Left hindlimb (tissue), 1 donor: ENCODE data around the gene GOLGA6A.
A peak's percentile ranks its signal among the peaks of the same experiment; 100 is the strongest.
"Not testable (repeated sequence)": the region's sequence is repeated elsewhere in the genome, so short reads cannot be mapped to it uniquely, and the experiment has no call there.

Experiments
- DNase-seq: peaks from one replicate; pipeline ENCODE4 v3.0.0-alpha.2; 2018

The GOLGA6A gene

GRCh38 chr15:74082450-74082849 lies at the start of gene GOLGA6A:
Gene GOLGA6A (minus strand): TSS chr15:74082550. CDS start chr15:74082509, 41 bp downstream.
- not testable (repeated sequence) for DNase-seq

- DNase-seq, result no peak
Observed at GRCh38 chr15:74131628-74132413, 49.5 kb upstream of the GOLGA6A start.

DNA sequence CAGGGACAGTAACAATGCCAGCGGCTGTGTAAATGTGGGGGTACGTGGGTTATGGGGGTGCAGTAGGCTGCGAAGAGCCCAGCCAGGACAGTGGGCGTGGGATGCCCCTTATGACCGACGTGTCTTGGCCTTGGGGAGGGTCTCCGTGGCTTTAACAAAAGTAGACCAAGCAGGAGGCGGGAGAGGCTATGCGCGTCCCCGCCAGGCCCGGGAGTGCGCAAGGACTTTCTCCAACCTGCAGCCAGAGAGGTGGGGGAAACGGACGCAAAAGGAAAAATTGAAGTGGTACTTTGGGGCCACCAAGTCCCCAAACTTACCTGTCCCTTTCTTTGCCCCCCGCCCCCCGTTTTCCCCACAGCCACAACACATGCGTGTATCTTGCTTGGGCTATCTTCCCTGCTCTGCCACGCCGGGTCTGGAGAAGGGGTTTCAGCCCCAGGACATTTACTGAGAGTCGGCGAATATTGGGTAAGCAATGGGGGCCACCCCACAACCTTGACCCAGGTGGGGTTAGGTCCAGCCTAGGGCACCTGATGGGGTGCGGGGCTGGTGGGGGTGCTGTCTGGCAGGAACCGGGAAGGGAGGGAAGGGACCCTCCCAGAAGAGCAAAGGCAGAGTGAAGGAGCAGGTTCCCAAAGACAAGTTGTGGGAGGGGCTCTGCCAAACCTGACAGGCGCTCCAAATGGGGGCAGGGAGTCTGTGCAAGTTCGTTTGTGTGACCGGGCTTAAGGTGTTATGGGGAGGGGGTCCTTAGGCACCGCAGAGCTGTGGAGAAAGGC lies 48.7 kb upstream of the GOLGA6A start:
- DNase-seq, result no peak

DNA sequence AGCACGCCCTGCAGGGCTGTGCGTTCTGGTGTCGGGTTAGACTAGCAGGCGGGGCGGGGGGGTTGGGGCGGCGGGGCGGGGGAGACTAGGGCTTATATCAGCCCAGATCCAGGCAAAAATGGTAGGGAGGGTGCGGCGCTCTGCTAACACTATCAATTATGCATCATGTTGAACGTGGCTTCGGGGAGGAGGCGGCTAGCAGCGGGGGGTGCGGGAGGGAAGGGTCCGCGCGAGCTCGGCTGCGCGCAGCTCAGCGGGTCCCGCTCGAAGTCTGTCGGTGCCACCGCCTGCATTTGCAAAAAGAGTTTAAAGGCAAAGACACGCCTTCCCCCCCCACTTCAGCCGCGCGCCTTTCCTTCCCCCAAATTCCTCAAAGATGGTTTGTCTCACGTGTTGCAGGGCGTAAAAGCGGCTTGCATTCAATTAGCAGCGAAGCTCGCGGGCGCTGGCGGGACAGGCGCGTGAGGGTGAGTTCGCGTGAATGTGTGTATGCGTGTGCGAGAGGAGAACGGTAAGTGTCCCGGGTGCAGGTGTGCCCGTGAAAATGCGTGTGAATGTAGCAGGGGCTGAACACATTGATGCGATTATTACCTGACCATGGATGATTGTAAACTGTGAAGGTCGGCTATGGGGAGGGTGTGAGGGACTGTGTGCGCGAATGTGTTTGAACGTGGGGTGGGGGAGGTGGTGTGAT lies 48.0 kb upstream of the GOLGA6A start, which contains the start of gene ISLR2:
Gene ISLR2 (plus strand): TSS at position 432 of the 694 bp plus-strand sequence. CDS start 2,169 bp downstream, outside the sequence.
- DNase-seq, result peak; percentile 69

DNA sequence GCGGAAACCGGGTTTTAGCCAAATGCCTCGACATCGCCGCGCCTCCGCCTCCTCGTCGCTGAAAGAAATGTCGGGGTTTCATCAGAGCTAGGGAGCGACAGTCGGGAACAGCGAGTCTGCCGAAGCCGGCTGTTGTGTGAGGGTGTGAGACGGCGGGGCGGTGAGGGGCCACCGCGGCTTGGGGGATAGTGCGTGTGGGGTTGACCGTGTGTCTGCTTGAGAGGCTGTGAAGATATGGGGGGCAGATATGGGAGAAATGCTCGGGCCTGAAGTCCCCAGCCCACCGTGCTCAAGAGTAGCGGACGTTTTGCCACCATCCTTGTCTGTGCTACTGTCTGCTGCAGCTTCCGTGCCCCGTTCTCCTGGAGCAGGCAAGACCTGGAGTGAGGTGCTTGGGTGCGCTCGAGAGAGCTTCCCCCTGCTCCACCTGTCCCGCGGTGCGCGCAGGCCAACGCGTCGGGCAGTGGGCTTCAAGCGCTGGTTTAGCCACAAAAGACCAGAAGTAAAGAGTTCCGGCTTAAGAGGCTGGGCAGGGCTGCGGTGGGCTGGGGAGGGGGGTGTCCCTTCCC lies 47.3 kb upstream of the GOLGA6A start:
- DNase-seq, result peak; percentile 66

- DNase-seq, result no peak
Observed at GRCh38 chr15:74128785-74129585, 46.6 kb upstream of the GOLGA6A start.

- no peak for DNase-seq
Observed at GRCh38 chr15:74127954-74128784, 45.8 kb upstream of the GOLGA6A start.

- peak; percentile 92 for DNase-seq
Observed at GRCh38 chr15:74127255-74127953, 45.1 kb upstream of the GOLGA6A start.

DNA sequence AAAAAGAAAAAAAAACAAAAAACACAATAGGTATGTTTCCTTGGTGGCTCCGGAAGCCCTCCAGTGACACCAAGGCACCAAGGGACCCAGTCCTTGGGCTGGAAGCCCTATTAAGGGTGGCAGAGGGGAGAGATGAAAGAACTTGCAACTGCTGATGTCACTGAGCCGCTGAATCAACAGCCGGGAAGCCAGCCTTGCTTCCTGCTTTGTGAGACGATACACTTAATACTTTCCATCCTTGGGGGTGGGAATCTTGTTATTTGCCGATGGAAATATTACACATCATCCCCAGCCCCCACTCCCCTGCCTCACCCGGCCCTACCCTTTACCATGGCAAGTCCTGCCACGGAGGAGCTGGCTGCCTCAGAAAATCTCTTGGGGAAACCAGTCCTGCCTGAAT lies 42.4 kb upstream of the GOLGA6A start:
- DNase-seq, result no peak

DNA sequence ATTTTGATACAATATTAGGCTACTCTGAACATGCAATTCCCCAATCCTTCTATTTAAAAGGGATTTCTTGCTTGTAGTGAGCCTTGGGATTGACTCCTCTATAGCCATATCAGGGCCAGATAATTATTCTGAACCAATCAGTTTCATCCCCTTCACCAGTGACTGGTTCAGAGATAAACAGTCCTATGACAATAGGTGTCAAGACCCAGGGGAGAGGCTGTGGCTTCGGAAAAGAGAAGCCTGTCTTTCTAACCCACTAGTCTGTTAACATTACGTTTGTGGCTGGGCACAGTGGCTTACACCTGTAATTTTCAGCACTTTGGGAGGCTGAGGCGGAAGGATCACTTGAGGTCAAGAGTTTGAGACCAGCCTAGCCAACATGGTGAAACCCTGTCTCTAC lies 41.8 kb upstream of the GOLGA6A start:
- DNase-seq, result no peak

DNA sequence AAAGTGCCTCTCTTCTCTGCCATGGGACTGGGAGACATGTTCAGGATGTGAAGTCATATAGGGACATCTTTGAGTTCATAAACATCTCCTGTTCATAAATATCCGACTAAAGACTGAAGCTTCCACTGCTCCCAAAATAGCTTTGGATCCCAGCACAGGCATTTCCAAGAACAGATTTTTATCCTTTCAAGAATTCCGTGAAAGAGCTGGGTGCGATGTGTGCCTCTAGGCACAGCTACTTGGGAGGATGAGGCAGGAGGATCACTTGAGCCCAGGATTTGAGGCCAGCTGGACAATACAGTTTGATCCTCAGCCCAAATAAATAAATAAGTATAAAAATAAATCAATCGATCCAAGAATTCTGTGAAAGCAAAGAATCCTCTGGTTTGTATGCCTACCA lies 41.3 kb upstream of the GOLGA6A start:
- no peak for DNase-seq

DNA sequence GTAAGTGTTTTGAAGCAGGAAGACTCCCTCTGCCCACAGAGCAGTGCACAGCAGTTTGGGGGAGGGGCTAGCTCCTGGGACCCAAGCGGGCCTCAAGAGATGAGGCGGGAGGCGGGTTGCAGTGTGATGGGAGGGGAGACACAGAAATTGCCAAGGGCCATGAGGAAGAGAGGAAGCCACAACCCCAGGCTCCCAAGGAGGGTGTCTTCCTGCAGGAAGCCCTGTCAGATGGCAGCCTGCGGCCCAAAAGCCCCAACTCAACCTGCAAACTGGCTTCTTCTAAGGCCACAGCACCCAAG lies 40.7 kb upstream of the GOLGA6A start:
- no peak for DNase-seq

- DNase-seq, result no peak
Observed at GRCh38 chr15:74122403-74123130, 40.2 kb upstream of the GOLGA6A start.

- no peak for DNase-seq
Observed at GRCh38 chr15:74121858-74122257, 39.5 kb upstream of the GOLGA6A start.

DNA sequence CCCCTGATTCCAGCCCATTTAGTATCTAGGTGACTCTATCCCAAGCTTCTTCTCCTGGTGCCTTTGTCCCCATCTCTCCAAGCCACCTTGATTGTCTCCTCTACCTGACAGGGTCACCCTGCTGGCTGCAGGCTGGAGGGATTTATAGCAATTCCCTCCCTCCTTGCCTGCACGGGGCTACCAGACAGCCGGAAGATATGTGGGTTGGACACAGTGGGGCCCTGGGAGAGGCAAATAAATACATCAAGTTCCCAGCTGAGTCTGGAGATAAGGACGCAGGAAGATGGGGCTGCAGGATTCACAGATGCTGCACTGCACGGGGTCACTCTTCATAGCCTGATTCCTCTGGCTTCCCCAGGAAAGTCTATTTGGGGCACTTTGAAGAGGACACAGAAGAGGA lies 38.7 kb upstream of the GOLGA6A start:
- no peak for DNase-seq

GRCh38 chr15:74120426-74120825 lies 38.1 kb upstream of the GOLGA6A start:
- DNase-seq, result no peak

GRCh38 chr15:74109713-74110112 lies 27.4 kb upstream of the GOLGA6A start:
- DNase-seq, result no peak

DNA sequence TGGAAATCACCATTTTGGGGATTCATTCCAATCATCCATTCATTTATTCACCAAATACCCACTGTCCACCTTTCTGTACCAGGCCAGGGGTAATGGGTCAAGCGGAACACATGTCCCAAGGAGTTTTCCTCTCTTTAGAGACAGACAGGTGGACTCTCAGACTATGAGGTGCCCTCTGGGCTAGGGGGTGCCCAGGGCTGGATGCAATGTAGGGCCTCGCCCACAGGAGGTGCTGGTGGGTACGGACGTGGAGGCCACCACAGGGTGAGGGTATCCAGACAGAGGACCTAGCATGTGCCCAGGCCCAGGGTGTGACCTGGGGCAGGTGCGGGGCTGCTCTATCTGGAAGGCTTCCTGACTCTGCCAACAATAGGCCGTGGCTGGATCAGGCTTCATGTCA lies 26.3 kb upstream of the GOLGA6A start:
- DNase-seq, result not testable (repeated sequence)

DNA sequence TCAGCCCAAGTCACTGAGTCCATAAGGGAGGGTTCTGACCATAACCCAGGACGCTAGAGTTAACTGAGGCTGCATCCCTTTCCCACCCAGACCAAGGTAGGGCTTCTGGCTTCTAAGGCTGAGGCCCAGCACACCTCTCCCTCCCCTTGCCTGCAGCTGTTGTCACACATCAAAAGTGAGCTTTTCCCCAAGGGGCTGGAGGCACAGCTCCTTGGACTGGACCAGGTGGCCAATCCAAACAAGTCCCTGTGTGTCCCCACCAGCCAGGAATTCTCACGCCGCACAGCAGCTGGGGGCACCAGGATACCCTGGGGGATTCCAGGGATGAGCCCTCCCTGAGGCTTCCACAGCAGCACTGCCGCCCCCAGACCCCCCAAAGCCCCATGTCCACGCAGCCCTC lies 25.8 kb upstream of the GOLGA6A start:
- no peak for DNase-seq
